ENCODE results near the gene HHIPL1.

DNA sequence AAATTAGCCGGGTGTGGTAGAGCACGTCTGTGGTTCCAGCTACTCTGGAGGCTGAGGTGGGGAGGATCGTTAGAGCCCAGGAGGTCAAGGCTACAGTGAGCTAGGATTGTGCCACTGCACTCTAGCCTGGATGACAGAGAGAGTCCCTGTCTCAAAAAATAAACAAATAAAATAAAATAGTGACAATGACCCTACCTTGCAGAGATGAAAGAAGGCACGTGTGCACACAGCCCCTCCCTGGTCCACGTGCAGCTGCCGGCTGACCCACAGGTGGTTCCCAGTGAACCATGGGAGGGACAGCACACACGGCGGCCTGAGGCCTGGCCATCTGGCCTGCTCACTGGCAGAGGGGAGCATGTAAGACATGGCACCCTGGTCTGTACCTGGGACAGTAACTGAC, 4.7 kb downstream of the HHIPL1 start:
- TF ChIP-seq, protein P1, sequence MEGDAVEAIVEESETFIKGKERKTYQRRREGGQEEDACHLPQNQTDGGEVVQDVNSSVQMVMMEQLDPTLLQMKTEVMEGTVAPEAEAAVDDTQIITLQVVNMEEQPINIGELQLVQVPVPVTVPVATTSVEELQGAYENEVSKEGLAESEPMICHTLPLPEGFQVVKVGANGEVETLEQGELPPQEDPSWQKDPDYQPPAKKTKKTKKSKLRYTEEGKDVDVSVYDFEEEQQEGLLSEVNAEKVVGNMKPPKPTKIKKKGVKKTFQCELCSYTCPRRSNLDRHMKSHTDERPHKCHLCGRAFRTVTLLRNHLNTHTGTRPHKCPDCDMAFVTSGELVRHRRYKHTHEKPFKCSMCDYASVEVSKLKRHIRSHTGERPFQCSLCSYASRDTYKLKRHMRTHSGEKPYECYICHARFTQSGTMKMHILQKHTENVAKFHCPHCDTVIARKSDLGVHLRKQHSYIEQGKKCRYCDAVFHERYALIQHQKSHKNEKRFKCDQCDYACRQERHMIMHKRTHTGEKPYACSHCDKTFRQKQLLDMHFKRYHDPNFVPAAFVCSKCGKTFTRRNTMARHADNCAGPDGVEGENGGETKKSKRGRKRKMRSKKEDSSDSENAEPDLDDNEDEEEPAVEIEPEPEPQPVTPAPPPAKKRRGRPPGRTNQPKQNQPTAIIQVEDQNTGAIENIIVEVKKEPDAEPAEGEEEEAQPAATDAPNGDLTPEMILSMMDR (IDR thresholded peaks at IDR 0.05) = no peak
- TF ChIP-seq POLR2A (IDR thresholded peaks at IDR 0.05) = no peak
